Measurements from ENCODE around the gene RNF167. TPM values are rescaled to one million over a fixed set of nuclear protein-coding genes. Genes with fewer than 3 reads are reported as not detected.

The RNF167 gene
- total and polyA plus RNA-seq, 2 of the 13 experiments (the other 11 are each of a cell fraction or from before 2014, with no cell fraction given): 44.1 to 45.4 TPM

DNA sequence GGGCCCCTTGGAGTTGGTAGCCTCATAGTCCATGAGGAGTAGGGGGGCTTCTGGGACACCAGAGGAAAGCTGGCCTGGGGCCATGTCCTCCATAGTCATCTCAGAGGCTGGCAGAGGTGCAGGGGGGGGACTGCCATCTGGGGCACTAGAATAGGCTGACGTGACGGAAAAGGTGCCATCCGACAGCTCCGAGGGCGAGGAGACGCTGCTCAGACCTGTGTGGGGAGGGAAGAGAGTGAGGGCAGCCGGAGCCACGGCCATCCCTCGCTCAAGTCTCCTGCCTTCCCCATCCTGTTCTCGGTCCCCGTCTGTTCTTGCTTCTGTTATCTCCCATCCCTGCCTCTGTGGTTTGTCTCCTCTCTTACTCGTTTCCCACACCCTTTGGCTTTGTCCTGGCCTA, 32.3 kb downstream of the RNF167 start:
- DNase-seq (ENCODE audit: low spot score) (no peak), ATAC-seq (no peak), FAIRE-seq (no peak)
- H3K4me2 ChIP-seq (ENCODE audit: low read depth, low read length): no peak overlapping the region
- H3K4me1 ChIP-seq (ENCODE audit: insufficient read depth, low read length): peaks cover 27% of the 10 kb centered on the region
- WGBS (ENCODE audit: low lambda C conversion rate): 96% methylated on average over 12 of the region's 12 CpGs
- ChIA-PET CTCF (ENCODE audit: low intra/inter-chr PET ratio, low total read pairs) (no interaction called here), POLR2A (interaction anchor here (1.4 to 6.6 kb wide), 3 partner anchors 32 to 63 kb away, joined by 5 to 103 read pairs (median 10); partner anchors contain the start of genes RNF167 and SLC25A11)
- H4K20me1 ChIP-seq (ENCODE audit: insufficient read depth, low read length): no peaks in the 10 kb centered on the region
- H2AFZ ChIP-seq (ENCODE audit: low read length): no peak overlapping the region
- no peak overlapping the region for H3K27ac ChIP-seq (ENCODE audit: extremely low read length, insufficient read depth, low read length)
- intact Hi-C loops (cut with micrococcal nuclease; ENCODE audit: unreplicated experiment) (no loop called here), in situ Hi-C loops (cut with HindIII; ENCODE audit: extremely low pct_ligation_motif_present, low pct_unique_long_range_greater_than_20kb) (no loop called here)
- peaks cover 21% of the 10 kb centered on the region for H3K79me2 ChIP-seq (ENCODE audit: insufficient read depth, low read length)
- no peak overlapping the region for H3K9ac ChIP-seq (ENCODE audit: insufficient read depth, low read depth, low read length)
- no peaks in the 10 kb centered on the region; a peak in 1 of 5 replicates for H3K27me3 ChIP-seq (ENCODE audit: control insufficient read depth in 1 of 2, insufficient read depth in 2 of 2, low read length in 2 of 2)
- no peak for TF ChIP-seq ZNF550 (CRISPR knock-in tag; IDR thresholded peaks at IDR 0.05; ENCODE audit: borderline replicate concordance)
- peak; percentile 85 for TF ChIP-seq AGO2 (optimal IDR thresholded peaks at IDR 0.05; ENCODE audit: low read depth, low read length)
- peak; percentile 7 to 14; a peak in 2 of 4 replicates for TF ChIP-seq MAFK (conservative IDR thresholded peaks at IDR 0.05 in 1 of 2, IDR thresholded peaks at IDR 0.05 in 1 of 2; ENCODE audit: low read length in 2 of 2)
- TF ChIP-seq HNRNPH1 (optimal IDR thresholded peaks at IDR 0.05; ENCODE audit: low read depth, low read length): peak; percentile 65
- TF ChIP-seq AGO1 (IDR thresholded peaks at IDR 0.05; ENCODE audit: low read depth, low read length, poor library complexity, severe bottlenecking): peak; percentile 77
- peak; percentile 53; the same call in 1 of the 2 replicates for TF ChIP-seq RBFOX2 (IDR thresholded peaks at IDR 0.05; ENCODE audit: low read depth, low read length)
- TF ChIP-seq ZNF629 (CRISPR knock-in tag; conservative IDR thresholded peaks at IDR 0.05): no peak
- TF ChIP-seq RBM22 (optimal IDR thresholded peaks at IDR 0.05; ENCODE audit: low read length): peak; percentile 71
- TF ChIP-seq AKAP8 (CRISPR knock-in tag; IDR thresholded peaks at IDR 0.05): peak; percentile 34; the same call in 1 of the 2 replicates
- TF ChIP-seq POLR2G (IDR thresholded peaks at IDR 0.05; ENCODE audit: low read depth, low read length): peak; percentile 59
- TF ChIP-seq ZNF687 (CRISPR knock-in tag; IDR thresholded peaks at IDR 0.05): no peak
- TF ChIP-seq ZNF724P (CRISPR knock-in tag; IDR thresholded peaks at IDR 0.05; ENCODE audit: borderline replicate concordance): no peak
- TF ChIP-seq POLR2A (IDR thresholded peaks at IDR 0.05; ENCODE audit: insufficient read depth in 1 of 2, low read depth in 2 of 2, low read length in 2 of 2): peak in 1 of 2 experiments; percentile 49; a peak in 1 of 4 replicates
- peaks cover under 1 to 13% of the 10 kb centered on the region in 2 experiments for H3K36me3 ChIP-seq (replicated peaks in 1 of 2; ENCODE audit: control insufficient read depth in 1 of 2, insufficient read depth in 2 of 2, low read length in 2 of 2)
- H3K9me3 ChIP-seq (ENCODE audit: low read length): no peaks in the 10 kb centered on the region
- no TSS peak for BruUV-seq (replicated peaks)
- H3K4me3 ChIP-seq (replicated peaks in 1 of 3; ENCODE audit: insufficient read depth in 1 of 3, low read depth in 2 of 3, low read length in 3 of 3): no peak overlapping the region

All from HepG2 (cell line).